ENCODE results near the gene DNAI1. TPM values are rescaled to one million over a fixed set of nuclear protein-coding genes. Genes with fewer than 3 reads are reported as not detected.

The DNAI1 gene
- polyA plus RNA-seq, 1 of the 3 experiments (the other 2 are of a cell fraction): 0.46 TPM

GRCh38 chr9:34568133-34568532 is 109.5 kb downstream of the DNAI1 start:
- TF ChIP-seq EZH2phosphoT487 (IDR thresholded peaks at IDR 0.05; ENCODE audit: borderline replicate concordance, low read depth) (no peak), GATA2 (CRISPR knock-in tag; IDR thresholded peaks at IDR 0.05) (no peak), PBX3 (IDR thresholded peaks at IDR 0.05) (no peak), NFIC (IDR thresholded peaks at IDR 0.05; ENCODE audit: borderline replicate concordance) (no peak), MXI1 (IDR thresholded peaks at IDR 0.05; ENCODE audit: low read depth, low read length) (no peak), IRF3 (IDR thresholded peaks at IDR 0.05; ENCODE audit: low read depth, low read length) (no peak)
- no peaks in the 10 kb centered on the region for H3K79me2 ChIP-seq (ENCODE audit: insufficient read depth)
- WGBS (ENCODE audit: low lambda C conversion rate): 86% methylated on average over 7 of the region's 7 CpGs
- H2AFZ ChIP-seq (ENCODE audit: low read depth): no peak overlapping the region
- ChIA-PET POLR2A (no interaction called here), CTCF (interaction anchor here (1.0 to 5.9 kb wide), 6 partner anchors 8 to 189 kb away, joined by 3 to 59 read pairs (median 7); no protein-coding TSS in a partner anchor)
- no peaks in the 10 kb centered on the region for H3K9me3 ChIP-seq
- no peak for DNase-seq
- no peak overlapping the region for H3K9ac ChIP-seq
- no peak overlapping the region for H3K4me3 ChIP-seq (ENCODE audit: low read depth in 2 of 2, low read length in 1 of 2)
- H3K36me3 ChIP-seq (replicated peaks in 1 of 2; ENCODE audit: control insufficient read depth in 1 of 2, insufficient read depth in 2 of 2, low read length in 1 of 2): no peaks in the 10 kb centered on the region
- no peaks in the 10 kb centered on the region for H3K9me2 ChIP-seq
- H4K20me1 ChIP-seq (ENCODE audit: insufficient read depth): no peaks in the 10 kb centered on the region
- H3F3A ChIP-seq (replicated peaks; ENCODE audit: insufficient read depth): no peaks in the 10 kb centered on the region
- no peak overlapping the region for H3K4me2 ChIP-seq
- H3K27ac ChIP-seq (ENCODE audit: low read depth in 2 of 2, low read length in 1 of 2): peak overlapping the region in 1 of 2 experiments; percentile 94; a peak in 1 of 4 replicates
- H3K27me3 ChIP-seq (ENCODE audit: insufficient read depth): no peaks in the 10 kb centered on the region; the same call in 1 of the 2 replicates
- peaks cover 0 to 80% of the 10 kb centered on the region in 2 experiments; a peak in 2 of 4 replicates for H3K4me1 ChIP-seq (ENCODE audit: control insufficient read depth in 1 of 2, insufficient read depth in 2 of 2, low read depth in 1 of 2, low read length in 1 of 2)

GRCh38 chr9:34568774-34569173 is 110.2 kb downstream of the DNAI1 start:
- H3K4me3 ChIP-seq (ENCODE audit: low read depth in 2 of 2, low read length in 1 of 2): no peak overlapping the region
- H3K27me3 ChIP-seq (ENCODE audit: insufficient read depth): no peaks in the 10 kb centered on the region; the same call in 1 of the 2 replicates
- no peaks in the 10 kb centered on the region for H4K20me1 ChIP-seq (ENCODE audit: insufficient read depth)
- H3F3A ChIP-seq (replicated peaks; ENCODE audit: insufficient read depth): no peaks in the 10 kb centered on the region
- ChIA-PET POLR2A (no interaction called here), CTCF (interaction anchor here (1.0 to 5.9 kb wide), 7 partner anchors 9 to 69 kb away, joined by 3 to 59 read pairs (median 11); no protein-coding TSS in a partner anchor)
- TF ChIP-seq NRF1 (IDR thresholded peaks at IDR 0.05; ENCODE audit: low read depth, low read length) (no peak), SMC3 (IDR thresholded peaks at IDR 0.05; ENCODE audit: low read depth, low read length) (no peak), PBX3 (IDR thresholded peaks at IDR 0.05) (no peak), CHD2 (IDR thresholded peaks at IDR 0.05; ENCODE audit: low read length, partially characterized antibody) (peak; percentile 61), MAX (IDR thresholded peaks at IDR 0.05; ENCODE audit: low read depth) (no peak)
- 45% methylated on average over 3 of the region's 12 CpGs for WGBS (ENCODE audit: low lambda C conversion rate)
- H3K27ac ChIP-seq (ENCODE audit: low read depth in 2 of 2, low read length in 1 of 2): peak overlapping the region in 1 of 2 experiments; percentile 94; a peak in 2 of 4 replicates
- no peaks in the 10 kb centered on the region for H3K36me3 ChIP-seq (replicated peaks in 1 of 2; ENCODE audit: control insufficient read depth in 1 of 2, insufficient read depth in 2 of 2, low read length in 1 of 2)
- peak; percentile 73 for DNase-seq
- H3K9me3 ChIP-seq: no peaks in the 10 kb centered on the region
- H3K79me2 ChIP-seq (ENCODE audit: insufficient read depth): no peaks in the 10 kb centered on the region
- no peak overlapping the region for H3K9ac ChIP-seq
- H3K9me2 ChIP-seq: no peaks in the 10 kb centered on the region
- H2AFZ ChIP-seq (ENCODE audit: low read depth): no peak overlapping the region
- peaks cover 0 to 85% of the 10 kb centered on the region in 2 experiments; a peak in 2 of 4 replicates for H3K4me1 ChIP-seq (ENCODE audit: control insufficient read depth in 1 of 2, insufficient read depth in 2 of 2, low read depth in 1 of 2, low read length in 1 of 2)
- no peak overlapping the region for H3K4me2 ChIP-seq
